HG02938 (cell line): ENCODE results near the gene ROR1.
"Not testable (repeated sequence)": the region's sequence is repeated elsewhere in the genome, so short reads cannot be mapped to it uniquely, and the experiment has no call there.

Experiments
- ATAC-seq: cut with Tn5 transposase; IDR thresholded peaks from one replicate; pipeline ENCODE4 v1.9.1; 2021; ENCODE audit warnings: mild to moderate bottlenecking, moderate library complexity; ENCODE audit not compliant: unreplicated experiment

The ROR1 gene

GRCh38 chr1:64197076-64197475 lies 423.3 kb downstream of the ROR1 start:
- ATAC-seq = no peak

GRCh38 chr1:64199154-64199553 lies 425.3 kb downstream of the ROR1 start:
- ATAC-seq = no peak

DNA sequence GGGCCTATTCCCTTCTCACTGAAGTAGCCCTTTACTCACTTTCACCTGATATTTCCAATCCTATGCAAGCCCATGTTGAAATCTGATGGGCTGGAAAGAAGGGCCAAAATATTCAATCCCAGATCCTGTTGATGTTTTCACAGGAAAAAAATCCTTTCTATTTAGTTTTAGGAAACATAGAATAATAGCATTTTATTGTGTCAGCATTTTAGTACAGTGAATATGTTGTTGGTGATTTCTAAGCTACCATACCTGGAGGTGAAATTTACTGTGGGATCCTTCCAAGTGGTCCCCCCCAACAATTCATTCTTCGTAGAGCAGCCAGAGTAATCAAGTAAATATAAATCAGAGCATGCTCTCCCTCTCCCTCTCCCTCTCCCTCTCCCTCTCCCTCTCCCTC lies 426.2 kb downstream of the ROR1 start:
- ATAC-seq = no peak

- no peak for ATAC-seq
Measured at GRCh38 chr1:64203420-64203819, 429.6 kb downstream of the ROR1 start, which contains the start of gene UBE2U. UBE2U (plus strand) TSS chr1:64203623; CDS start chr1:64204051, 428 bp downstream.

DNA sequence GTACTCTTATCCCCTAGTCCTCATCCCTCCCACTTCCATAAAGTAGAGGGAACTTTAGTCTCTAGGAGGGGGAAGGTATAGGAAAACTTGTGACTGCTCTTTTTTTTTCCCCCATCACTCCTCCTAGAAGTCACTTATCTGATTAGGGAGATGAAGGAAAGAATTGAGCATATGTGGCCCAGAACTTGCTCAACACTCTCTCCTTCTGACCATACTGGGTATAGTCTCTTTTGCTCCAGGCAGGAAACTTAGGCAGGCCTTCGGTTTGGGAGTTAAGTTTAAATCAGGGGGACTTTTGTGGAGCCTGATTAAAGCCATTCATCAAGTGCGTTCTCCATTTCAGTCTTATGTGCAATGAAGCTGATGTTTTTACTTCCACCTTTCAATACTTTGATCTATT lies 435.4 kb downstream of the ROR1 start:
- ATAC-seq = no peak

DNA sequence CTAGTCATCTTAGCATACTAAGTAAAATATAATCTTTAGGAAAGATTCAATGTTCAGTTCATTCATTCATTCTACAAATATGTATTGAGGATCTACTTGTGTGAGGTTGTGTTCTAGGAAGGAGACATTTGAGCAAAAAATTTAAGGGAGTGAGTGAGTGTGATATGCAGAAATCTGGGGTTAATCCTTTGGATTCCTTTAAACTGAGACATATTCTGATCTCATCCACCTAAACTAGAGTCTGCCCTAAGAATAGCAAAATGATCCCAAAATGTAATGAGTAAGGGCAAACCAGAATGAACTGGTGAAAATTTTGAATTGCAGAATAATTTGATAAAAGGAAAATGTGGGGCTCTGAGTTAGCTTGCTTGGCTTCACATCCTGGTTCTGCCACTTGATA lies 438.2 kb downstream of the ROR1 start:
- no peak for ATAC-seq

DNA sequence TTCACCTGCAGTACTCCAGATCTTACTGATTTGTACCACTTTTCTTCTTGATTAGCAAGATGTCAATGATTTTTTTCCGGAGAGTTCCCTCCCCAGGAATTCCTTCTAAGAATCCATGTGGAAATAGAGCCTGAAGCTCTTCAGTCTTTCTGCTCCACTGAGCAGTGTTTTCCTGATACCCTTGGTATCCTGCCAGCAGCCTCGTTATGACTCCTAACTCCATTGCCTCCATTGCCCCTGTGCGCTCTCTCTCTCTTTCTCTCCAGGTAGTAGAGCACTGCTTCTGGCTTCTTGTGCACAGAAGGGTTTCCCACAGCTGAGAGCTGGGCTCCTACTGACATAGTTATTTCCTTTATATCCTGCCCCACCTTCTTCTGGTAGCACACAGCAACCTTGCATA lies 441.8 kb downstream of the ROR1 start:
- ATAC-seq = no peak

DNA sequence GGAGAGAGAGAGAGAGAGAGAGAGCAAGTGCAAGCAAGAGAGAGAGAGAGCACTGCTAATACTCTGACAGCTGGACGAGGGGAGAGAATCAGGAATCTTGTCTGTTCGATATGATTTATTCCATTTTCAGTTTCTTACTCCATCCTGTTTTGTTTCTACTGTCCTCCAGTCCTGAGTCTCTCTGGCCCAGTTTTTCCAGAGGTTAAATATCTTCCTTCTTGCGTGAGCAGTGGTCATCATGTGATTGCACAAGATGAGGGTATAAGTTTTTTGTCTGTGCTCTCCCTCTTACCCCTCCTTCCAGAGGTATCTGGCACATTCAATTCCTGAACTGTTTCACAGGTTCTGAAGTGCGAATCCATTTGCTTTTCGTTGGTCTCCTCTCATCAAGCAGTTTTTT lies 446.4 kb downstream of the ROR1 start:
- no peak for ATAC-seq

DNA sequence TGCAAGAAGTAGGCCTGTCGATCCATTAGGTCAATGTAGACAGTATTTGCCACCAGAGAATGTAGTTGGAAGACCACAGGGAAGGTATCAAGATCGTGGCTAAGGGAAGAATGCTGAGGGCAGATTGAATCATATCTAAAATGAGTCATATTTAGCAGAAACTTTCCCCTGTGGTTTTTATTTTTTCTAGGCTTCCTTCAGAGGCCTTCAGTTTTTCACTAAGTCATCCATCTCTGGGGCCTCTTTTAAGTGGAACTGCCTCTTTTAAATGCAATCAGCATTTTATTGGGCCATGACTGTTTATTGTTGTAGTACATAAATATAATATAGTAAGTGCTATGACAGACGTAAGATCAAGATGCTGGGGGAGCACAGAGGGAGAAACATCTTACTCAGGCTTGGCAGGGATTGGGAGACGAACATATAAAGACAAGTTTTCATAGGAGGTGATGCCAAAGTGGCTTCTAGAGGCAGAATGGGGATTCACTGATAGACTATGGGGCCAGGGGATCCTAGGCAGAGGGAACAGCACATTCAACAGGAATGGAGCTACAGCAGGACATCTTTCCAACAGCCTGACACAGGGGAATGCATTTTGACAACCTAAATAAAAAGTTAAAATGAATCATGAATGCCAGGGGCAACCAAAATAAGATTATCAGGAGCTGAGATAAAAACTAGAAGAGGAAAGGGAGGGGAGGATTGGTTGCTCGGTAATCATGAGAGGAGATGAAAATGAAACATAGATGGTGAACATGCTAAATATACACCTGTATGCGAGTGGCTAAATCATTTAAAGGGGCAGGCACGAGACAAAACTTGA lies 449.7 kb downstream of the ROR1 start:
- ATAC-seq = peak; percentile 60

GRCh38 chr1:64224236-64224635 lies 450.4 kb downstream of the ROR1 start:
- not testable (repeated sequence) for ATAC-seq

GRCh38 chr1:64228167-64228957 lies 454.5 kb downstream of the ROR1 start:
- ATAC-seq = no peak

DNA sequence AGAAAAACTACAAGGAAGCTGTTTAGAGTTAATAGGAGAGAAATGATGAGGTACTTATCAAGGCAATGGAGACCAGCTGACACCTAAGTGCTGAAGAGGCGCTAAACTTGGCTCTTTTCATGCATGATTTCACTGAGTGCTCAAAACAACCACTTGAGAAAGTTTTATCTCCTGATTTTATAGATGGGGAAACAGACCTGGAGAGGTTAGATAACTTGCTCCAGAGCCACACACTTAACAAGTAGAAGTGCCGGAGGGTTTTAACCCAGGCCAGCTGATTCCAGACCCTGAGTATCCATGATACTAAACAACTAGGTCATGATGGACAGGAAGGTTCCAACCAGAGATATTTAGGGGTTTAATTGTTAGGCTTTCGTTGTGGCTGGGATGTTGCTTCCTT lies 455.5 kb downstream of the ROR1 start:
- no peak for ATAC-seq
